ENCODE measurements around the gene IMMP2L.

- TF ChIP-seq CTCF (conservative IDR thresholded peaks at IDR 0.05) = no peak
- no peak for TF ChIP-seq ZFX (IDR thresholded peaks at IDR 0.05)
Observed at GRCh38 chr7:111112439-111112838, 449.9 kb downstream of the IMMP2L start.

All from C4-2B (cell line).